GM19395 (cell line): ENCODE measurements around the gene VARS1.
"Not testable (repeated sequence)": the region's sequence is repeated elsewhere in the genome, so short reads cannot be mapped to it uniquely, and the experiment has no call there.

Source experiments
- ATAC-seq: cut with Tn5 transposase; IDR thresholded peaks from one replicate; pipeline ENCODE4 v1.9.1; 2021; ENCODE audit warnings: mild to moderate bottlenecking, moderate library complexity; ENCODE audit not compliant: unreplicated experiment

Gene VARS1

GRCh38 chr6:31794866-31795615 is 511 bp downstream of the VARS1 start:
- ATAC-seq: peak; percentile 32

DNA sequence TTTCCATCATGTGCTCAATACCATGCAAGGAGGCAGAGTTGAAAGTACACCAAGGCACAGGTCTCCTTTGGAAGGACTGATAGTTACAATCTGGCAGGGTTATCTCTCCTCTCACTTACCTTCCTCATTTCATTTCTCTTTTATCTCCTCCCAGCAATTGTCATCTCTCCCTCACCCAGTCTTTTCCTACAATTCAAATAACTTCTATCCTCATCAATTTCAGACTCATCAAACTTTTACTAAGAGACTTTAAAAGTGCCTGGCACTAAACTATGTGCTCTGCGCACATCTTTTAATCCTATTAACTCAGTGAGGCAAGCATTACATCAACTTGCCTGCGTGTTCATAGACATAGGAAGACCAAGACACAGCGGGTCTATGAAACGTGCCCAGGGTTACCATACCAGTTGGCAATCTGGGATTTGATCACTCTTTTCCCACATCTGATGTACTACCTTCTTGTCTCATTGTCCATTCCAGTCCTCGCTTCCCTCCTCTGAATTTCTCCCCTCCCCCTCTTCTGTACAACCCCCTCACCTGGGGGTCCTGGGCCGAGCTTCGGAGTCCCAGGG is 1.2 kb downstream of the VARS1 start:
- no peak for ATAC-seq

- not testable (repeated sequence) for ATAC-seq
These were observed 1.7 kb downstream of the VARS1 start for GRCh38 chr6:31793927-31794245.

DNA sequence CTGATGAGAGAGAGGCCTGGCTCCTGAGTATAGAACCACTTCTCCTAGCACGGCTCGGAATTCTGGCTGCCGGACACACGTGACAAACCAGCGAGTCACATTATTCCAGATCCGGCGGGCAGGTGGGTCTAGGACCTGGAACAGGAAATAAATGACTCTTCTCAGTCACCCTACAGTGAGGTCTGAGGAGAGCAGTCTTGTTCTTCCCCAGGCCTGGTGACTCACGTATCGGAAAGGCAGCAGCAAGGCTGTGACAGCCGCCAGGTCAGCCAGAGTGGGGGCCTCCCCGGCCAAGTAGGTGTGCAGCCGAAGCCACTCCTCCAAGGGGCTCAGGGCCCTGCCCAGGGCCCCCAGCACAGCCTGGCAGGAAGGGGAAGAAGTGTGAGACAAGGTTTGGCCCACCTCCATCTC is 2.8 kb downstream of the VARS1 start:
- no peak for ATAC-seq

GRCh38 chr6:31792090-31792374 is 3.5 kb downstream of the VARS1 start:
- no peak for ATAC-seq

- ATAC-seq: no peak
These were observed 4.0 kb downstream of the VARS1 start for GRCh38 chr6:31791324-31792089.

- no peak for ATAC-seq
These were observed 10.1 kb downstream of the VARS1 start for GRCh38 chr6:31785475-31785874.

GRCh38 chr6:31784098-31784925 is 11.2 kb downstream of the VARS1 start:
- no peak for ATAC-seq

DNA sequence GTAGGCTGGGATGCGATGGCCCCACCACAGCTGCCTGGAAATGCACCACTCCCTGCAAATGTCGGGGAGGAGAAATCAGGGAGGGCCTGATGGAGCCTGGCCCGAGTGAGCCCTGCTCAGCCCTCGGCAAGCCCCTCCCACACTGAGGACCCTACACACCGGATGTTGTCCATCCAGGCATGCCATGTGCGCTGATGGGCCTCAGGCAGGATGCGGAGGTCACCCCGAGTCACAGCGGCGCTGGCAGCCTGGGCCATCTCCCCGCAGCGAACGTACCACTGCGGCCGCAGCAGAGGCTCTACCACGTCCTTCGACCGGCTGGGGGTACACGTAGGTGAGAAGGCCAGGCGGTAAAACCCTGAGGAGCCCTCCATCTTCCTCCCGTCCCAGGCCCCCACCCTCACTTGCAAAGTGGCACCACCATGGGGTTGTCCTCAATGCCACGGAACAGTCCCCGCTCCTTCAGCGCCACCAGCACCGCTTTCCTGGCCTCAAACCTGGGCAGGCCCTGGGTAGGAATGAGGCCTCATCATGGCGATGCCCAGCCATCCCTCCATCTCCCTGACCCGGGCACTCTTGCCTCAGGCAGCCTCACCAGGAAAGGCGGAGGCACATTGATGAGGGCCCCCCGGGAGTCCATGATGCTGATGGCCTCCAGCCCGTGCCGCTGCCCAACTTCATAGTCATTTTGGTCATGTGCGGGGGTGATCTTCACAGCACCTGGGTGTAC is 13.3 kb downstream of the VARS1 start:
- no peak for ATAC-seq

DNA sequence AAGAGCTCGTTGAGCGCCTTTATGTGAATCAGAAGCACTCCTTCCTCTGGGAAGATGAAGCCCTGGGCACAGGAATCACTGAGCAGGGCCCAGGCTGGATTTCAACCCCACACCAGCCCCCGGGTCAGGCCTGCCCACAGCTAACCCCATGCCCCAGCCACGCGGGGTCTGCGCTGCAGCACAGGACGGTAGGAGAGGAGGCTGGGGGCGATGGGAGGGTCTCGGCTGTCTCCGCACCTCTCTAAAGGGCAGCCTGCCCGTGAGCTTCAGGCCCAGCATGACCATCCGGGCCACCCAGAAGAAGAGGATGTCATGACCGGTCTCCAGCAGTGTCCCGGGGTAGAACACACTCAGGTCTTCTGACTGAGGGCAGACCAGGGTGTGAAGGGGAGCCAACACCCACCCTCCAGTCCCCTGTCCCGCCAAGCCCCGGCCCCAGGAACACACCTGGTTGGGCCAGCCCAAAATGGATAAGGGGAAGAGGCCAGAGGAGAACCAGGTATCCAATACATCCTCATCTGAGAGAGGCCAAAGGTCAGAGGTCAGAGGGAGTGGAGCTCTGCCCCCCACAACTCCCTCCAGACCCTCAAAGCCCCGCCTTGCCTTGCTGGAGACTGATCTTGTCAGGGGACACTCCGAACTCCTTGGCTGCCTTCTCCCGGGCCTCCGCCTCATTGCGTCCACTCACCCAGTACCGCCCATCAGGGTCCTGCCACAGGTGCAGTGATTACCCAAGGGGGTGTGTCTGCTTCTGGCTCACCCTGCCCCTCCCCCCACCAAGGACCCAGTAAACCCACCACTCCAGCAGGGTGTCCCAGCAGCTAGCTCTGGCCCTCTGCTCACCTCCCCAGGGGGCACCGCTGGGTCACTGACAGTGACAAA is 14.1 kb downstream of the VARS1 start:
- ATAC-seq: no peak

DNA sequence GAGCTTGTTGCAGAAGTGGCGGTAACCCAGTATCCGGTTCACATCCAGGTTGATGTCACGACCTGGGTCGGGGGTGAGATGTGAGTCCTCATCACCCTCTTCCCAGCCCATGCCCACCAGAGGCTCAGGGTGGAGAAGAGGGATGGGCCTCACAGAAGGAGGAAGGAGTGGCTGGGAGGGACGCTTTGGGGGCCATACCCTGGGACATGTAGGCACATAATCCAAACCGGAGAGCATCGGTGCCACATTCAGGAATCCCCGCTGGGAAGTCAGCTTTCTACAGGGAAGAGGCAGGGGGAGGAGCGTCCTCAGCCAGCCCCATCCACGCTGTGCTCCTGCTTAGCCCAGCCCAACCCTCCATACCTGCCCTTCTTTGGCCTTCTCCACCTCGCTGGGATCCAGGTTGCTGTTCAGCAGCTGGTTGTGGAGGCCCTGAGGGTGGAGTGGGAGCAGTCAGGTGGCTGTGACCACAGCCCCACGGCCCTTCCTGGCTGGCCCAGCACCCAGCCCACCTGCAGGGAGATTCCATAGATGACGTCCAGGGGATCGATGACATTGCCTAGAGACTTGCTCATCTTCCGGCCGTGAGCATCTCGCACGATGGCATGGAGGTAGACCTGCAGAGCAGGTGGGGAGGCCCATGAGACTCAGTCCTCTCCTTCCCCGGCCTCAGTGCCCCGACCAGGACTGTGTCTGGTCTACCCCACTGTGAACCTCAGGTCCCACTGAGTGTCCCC is 14.9 kb downstream of the VARS1 start:
- ATAC-seq: no peak

GRCh38 chr6:31779908-31780307 is 15.6 kb downstream of the VARS1 start:
- ATAC-seq: no peak

DNA sequence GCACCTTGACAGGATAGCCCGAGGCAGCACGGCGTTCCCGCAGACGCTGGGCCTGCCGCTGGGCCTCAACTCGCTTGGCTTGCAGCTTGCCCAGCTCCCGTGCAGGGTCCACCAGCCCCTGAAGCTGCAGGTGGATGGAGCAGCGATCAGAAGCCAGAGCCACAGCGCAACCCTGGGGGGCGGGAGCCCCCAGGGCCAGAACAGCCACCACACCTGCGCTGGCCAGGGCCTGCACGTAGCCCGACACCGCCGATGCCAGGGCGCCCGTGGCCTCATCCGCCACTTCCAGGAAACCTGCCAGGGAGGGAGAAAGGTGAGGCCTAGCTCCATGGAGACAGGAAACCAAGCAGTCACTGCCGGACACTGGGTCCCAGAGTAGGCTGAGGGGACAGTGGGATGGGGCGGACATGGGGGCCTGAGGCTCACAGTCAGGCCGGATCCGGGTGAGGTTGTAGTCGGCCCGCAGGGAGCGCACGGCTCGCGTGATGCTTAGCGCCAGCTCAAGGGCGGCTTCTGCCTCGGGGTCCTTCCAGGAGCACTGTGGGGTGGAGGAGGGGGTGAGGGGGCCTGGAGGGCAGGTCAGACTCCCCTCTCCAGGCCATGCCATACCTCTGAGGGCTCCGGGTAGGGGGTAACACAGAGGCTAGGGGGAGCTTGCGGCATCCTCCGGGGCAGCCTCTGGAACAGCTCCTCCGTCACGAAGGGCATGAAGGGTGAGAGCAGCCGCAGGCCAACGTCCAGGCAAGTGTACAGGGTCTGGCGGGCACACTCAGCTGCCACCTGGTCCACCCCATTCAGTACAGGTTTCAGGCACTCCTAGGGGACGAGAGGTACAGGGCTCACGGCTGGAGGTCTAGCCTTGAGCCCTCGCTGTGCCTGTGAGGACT is 16.3 kb downstream of the VARS1 start:
- ATAC-seq: no peak

DNA sequence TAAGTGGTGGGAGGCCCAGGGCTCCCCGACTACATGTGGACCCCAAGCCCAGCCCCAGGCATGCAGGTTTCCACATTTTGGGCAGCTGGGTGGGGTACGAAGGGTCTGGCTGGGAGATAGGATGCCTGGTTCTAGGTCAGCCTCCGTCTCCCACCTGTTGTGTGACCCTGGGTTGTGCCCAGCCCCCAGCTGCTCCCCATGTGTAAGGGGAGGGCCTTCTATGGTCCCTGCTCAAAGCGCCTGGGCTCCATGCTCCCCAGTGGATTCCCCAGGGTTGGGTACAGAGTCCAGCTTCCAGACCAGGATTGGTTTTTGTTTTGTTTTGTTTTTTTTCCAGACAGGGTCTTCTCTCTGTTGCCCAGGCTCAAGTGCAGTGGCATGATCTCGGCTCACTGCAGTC is 17.4 kb downstream of the VARS1 start:
- no peak for ATAC-seq

- no peak for ATAC-seq
These were observed 17.9 kb downstream of the VARS1 start for GRCh38 chr6:31777667-31778050.

GRCh38 chr6:31776989-31777666 is 18.4 kb downstream of the VARS1 start, which contains the start of gene VWA7:
Gene VWA7, minus strand, starts transcription at chr6:31777328. Its CDS starts 549 bp downstream, at chr6:31776779.
- ATAC-seq: no peak

GRCh38 chr6:31776485-31776988 is 19.0 kb downstream of the VARS1 start:
- ATAC-seq: no peak
